Smooth muscle cell (in vitro differentiated cells): ENCODE data around the gene ROPN1L. TPM values are rescaled to one million over a fixed set of nuclear protein-coding genes. Genes with fewer than 3 reads are reported as not detected.

Experiments
- DNase-seq: peaks from one replicate; lab custom pipeline; 2025; ENCODE audit not compliant: unreplicated experiment; lab: John Stamatoyannopoulos, UW
- H2AFZ ChIP-seq: fragments of 200-600 bp; sonication (generic); 2 replicates; pipeline ENCODE4 v1.6.0; 2016; ENCODE audit warnings: antibody characterized with exemption, low read depth, mild to moderate bottlenecking
- H3F3A ChIP-seq: fragments of 200-600 bp; sonication (generic); 2 replicates; pipeline ENCODE4 v1.6.0; 2017; ENCODE audit warnings: antibody characterized with exemption, low read depth
- H3K27ac ChIP-seq: fragments of 200-600 bp; sonication (generic); 2 replicates; pipeline ENCODE4 v1.5.1; 2016; ENCODE audit warnings: low read depth, mild to moderate bottlenecking
- H3K27me3 ChIP-seq: fragments of 200-600 bp; sonication (generic); 2 replicates; pipeline ENCODE4 v1.6.1; 2016; ENCODE audit warnings: low read depth, mild to moderate bottlenecking
- H3K36me3 ChIP-seq: fragments of 200-600 bp; sonication (generic); 2 replicates; pipeline ENCODE4 v1.5.1; 2016; ENCODE audit warnings: low read depth
- H3K4me1 ChIP-seq: fragments of 200-600 bp; sonication (generic); 2 replicates; pipeline ENCODE4 v1.5.1; 2016; ENCODE audit warnings: low read depth
- H3K4me2 ChIP-seq: fragments of 200-600 bp; sonication (generic); 2 replicates; pipeline ENCODE4 v1.6.0; 2016; ENCODE audit warnings: mild to moderate bottlenecking
- H3K4me3 ChIP-seq: fragments of 200-600 bp; sonication (generic); 2 replicates; pipeline ENCODE4 v1.5.1; 2016; ENCODE audit warnings: mild to moderate bottlenecking
- H3K79me2 ChIP-seq: fragments of 200-600 bp; sonication (generic); 2 replicates; pipeline ENCODE4 v1.6.0; 2016; ENCODE audit warnings: low read depth, mild to moderate bottlenecking
- H3K9ac ChIP-seq: fragments of 200-600 bp; sonication (generic); 2 replicates; pipeline ENCODE4 v1.6.0; 2016; ENCODE audit warnings: low read depth
- H3K9me3 ChIP-seq: fragments of 200-600 bp; sonication (generic); replicated peaks from 2 replicates; pipeline ENCODE4 v1.5.1; 2016; ENCODE audit warnings: low read depth
- H4K20me1 ChIP-seq: fragments of 200-600 bp; sonication (generic); 2 replicates; pipeline ENCODE4 v1.6.0; 2016; ENCODE audit warnings: low read depth
- CTCF ChIP-seq: fragments of 200-600 bp; sonication (generic); IDR thresholded peaks from 2 replicates; pipeline ENCODE4 v1.5.1; 2017; ENCODE audit warnings: borderline replicate concordance, mild to moderate bottlenecking, antibody characterized with exemption; ENCODE audit not compliant: insufficient read depth, poor library complexity, severe bottlenecking
- WGBS: methylation state at CpG from one replicate; pipeline ENCODE4 v1.1.7; 2016; ENCODE audit warnings: low lambda C conversion rate; 5-methylcytosine and 5-hydroxymethylcytosine counted together
- polyA plus RNA-seq: library from polyadenylated mRNA; unstranded; fragments of >200 nt; fragmentation: Nextera tagmentation; extraction: Ambion mirVana; gene quantifications from 2 replicates; pipeline ENCODE4 v1.2.1, GENCODE V29; 2016
- total RNA-seq: library from RNA; depleted of rRNA; stranded (reverse); fragments of >200 nt; gene quantifications from 2 replicates; pipeline ENCODE4 v1.2.3, GENCODE V29; 2014

ROPN1L gene
- total and polyA plus RNA-seq, 2 experiments from 2014 or later: 3.0 TPM; not detected in 1

DNA sequence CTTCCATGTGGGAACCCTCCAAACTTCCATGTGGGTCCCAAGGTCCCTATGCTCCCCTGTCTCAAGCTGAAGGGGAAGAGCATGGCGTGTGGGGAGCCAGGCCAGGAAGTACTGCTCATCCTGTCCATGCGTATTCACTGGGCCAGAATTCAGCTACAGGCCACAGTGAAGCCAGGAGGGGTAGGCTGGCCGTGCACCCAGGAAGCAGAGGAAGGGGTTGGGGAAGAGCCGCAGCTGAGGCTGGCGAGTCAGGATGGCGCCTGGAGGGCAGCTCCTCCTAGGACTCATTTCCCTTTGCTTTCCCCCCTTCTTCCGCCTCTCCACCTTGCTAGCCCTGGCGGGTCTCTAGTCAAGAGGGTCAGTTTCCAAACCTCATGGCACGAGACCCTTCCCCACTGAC lies 57.4 kb downstream of the ROPN1L start:
- Histone ChIP-seq H3K4me2 (no peak overlapping the region), H3K27me3 (no peaks in the 10 kb centered on the region), H3K9ac (no peak overlapping the region), H3K9me3 (peaks cover 2% of the 10 kb centered on the region), H3K4me1 (no peaks in the 10 kb centered on the region), H3K27ac (no peak overlapping the region), H3F3A (no peaks in the 10 kb centered on the region), H3K79me2 (no peaks in the 10 kb centered on the region), H2AFZ (no peak overlapping the region), H4K20me1 (no peaks in the 10 kb centered on the region), H3K4me3 (no peak overlapping the region), H3K36me3 (no peaks in the 10 kb centered on the region)
- no peak for DNase-seq
- TF ChIP-seq CTCF: no peak
- WGBS: 94% methylated on average over 9 of the region's 9 CpGs

- DNase-seq: no peak
- 97% methylated on average over 2 of the region's 2 CpGs for WGBS
- Histone ChIP-seq H3K27me3 (no peaks in the 10 kb centered on the region), H2AFZ (no peak overlapping the region), H3K4me1 (no peaks in the 10 kb centered on the region), H3K9ac (no peak overlapping the region), H3K79me2 (no peaks in the 10 kb centered on the region), H3K4me2 (no peak overlapping the region), H3K36me3 (no peaks in the 10 kb centered on the region), H4K20me1 (no peaks in the 10 kb centered on the region), H3K4me3 (no peak overlapping the region), H3K27ac (no peak overlapping the region), H3K9me3 (no peaks in the 10 kb centered on the region), H3F3A (no peaks in the 10 kb centered on the region)
- TF ChIP-seq CTCF: no peak
Observed at GRCh38 chr5:10499776-10500175, 58.1 kb downstream of the ROPN1L start.

DNA sequence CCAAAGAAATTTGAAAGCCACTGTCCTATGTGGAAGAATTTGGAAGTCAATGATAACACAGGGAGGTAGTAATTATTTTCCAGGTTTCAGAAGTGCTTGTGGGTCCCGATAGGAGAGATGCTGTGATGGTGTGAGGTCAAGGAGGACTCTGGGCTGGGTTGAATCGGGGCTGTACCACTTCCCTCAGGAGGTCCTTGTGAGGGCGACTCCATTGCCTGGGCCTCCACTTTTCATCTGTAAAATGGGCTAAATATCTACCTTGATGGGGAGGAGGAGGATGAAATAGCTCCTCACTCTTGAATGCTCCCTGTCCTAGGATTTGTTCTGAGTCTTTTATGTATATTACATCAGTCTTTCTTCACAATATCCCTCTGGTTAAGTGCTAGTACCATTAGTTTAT lies 59.0 kb downstream of the ROPN1L start:
- H3K36me3 ChIP-seq: no peaks in the 10 kb centered on the region
- no peak for DNase-seq
- H4K20me1 ChIP-seq: no peaks in the 10 kb centered on the region
- H3K79me2 ChIP-seq: no peaks in the 10 kb centered on the region
- H3K27me3 ChIP-seq: no peaks in the 10 kb centered on the region
- no peak overlapping the region for H2AFZ ChIP-seq
- H3K4me3 ChIP-seq: no peak overlapping the region
- WGBS: 96% methylated on average over 3 of the region's 3 CpGs
- no peak overlapping the region for H3K4me2 ChIP-seq
- no peak overlapping the region for H3K27ac ChIP-seq
- TF ChIP-seq CTCF: no peak
- no peaks in the 10 kb centered on the region for H3K9me3 ChIP-seq
- no peak overlapping the region for H3K9ac ChIP-seq
- no peaks in the 10 kb centered on the region for H3K4me1 ChIP-seq
- no peaks in the 10 kb centered on the region for H3F3A ChIP-seq

- H2AFZ ChIP-seq: peak overlapping the region; percentile 39
- DNase-seq: no peak
- no peak overlapping the region for H3K9ac ChIP-seq
- H3K27ac ChIP-seq: no peak overlapping the region
- no peaks in the 10 kb centered on the region for H3K4me1 ChIP-seq
- H3K9me3 ChIP-seq: no peaks in the 10 kb centered on the region
- no peaks in the 10 kb centered on the region for H3K36me3 ChIP-seq
- no peaks in the 10 kb centered on the region for H3K79me2 ChIP-seq
- H3F3A ChIP-seq: no peaks in the 10 kb centered on the region
- no peak for TF ChIP-seq CTCF
- H3K27me3 ChIP-seq: no peaks in the 10 kb centered on the region
- no peaks in the 10 kb centered on the region for H4K20me1 ChIP-seq
- H3K4me2 ChIP-seq: peak overlapping the region; percentile 26
- no peak overlapping the region for H3K4me3 ChIP-seq
- WGBS: 45% methylated on average over 9 of the region's 9 CpGs
Observed at GRCh38 chr5:10501554-10502075, 59.9 kb downstream of the ROPN1L start.
